HL-60 (cell line): ENCODE measurements around the gene TOX2.

Experiments
- DNase-seq, 2 experiments: peaks; one replicate each; pipeline ENCODE4 v3.0.0-alpha.2; 2010 to 2020; ENCODE audit warnings: low read depth in 1 of 2, low spot score in 1 of 2
- H3K27ac ChIP-seq: fragments of 250-450 bp; sonication (Bioruptor Pico); replicated peaks from 2 replicates; pipeline ENCODE4 v1.5.1; 2020; ENCODE audit warnings: mild to moderate bottlenecking, moderate library complexity
- H3K27me3 ChIP-seq: fragments of 250-450 bp; sonication (Bioruptor Pico); 2 replicates; pipeline ENCODE4 v1.5.1; 2021; ENCODE audit warnings: mild to moderate bottlenecking, moderate library complexity; ENCODE audit not compliant: insufficient read depth, poor library complexity, severe bottlenecking
- H3K4me3 ChIP-seq: replicated peaks from 2 replicates; pipeline ENCODE4 v1.5.1; 2011; ENCODE audit warnings: mild to moderate bottlenecking, control low read depth, low read length; ENCODE audit not compliant: insufficient read depth
- CTCF ChIP-seq: IDR thresholded peaks from one replicate; pipeline ENCODE4 v1.5.1; 2011; ENCODE audit warnings: low read length, control low read depth, inconsistent platforms; ENCODE audit not compliant: insufficient read depth
- GABPA ChIP-seq: IDR thresholded peaks from 2 replicates; pipeline ENCODE4 v1.6.1; 2012; ENCODE audit warnings: low read depth
- POLR2AphosphoS5 ChIP-seq: IDR thresholded peaks from 2 replicates; pipeline ENCODE4 v1.6.1; 2012; ENCODE audit warnings: low read depth
- REST ChIP-seq: IDR thresholded peaks from 2 replicates; pipeline ENCODE4 v1.6.1; 2012; ENCODE audit warnings: low read depth; ENCODE audit not compliant: insufficient replicate concordance
- SPI1 ChIP-seq: IDR thresholded peaks from 2 replicates; pipeline ENCODE4 v1.6.1; 2012; ENCODE audit warnings: low read depth, mild to moderate bottlenecking, borderline replicate concordance

Gene TOX2

GRCh38 chr20:44098256-44098630, 183.6 kb downstream of the TOX2 start:
- H3K4me3 ChIP-seq, result no peak overlapping the region
- no peak for DNase-seq
- H3K27ac ChIP-seq, result no peak overlapping the region
- peaks cover 3% of the 10 kb centered on the region for H3K27me3 ChIP-seq
- TF ChIP-seq SPI1 (no peak), REST (no peak), CTCF (no peak), GABPA (no peak), POLR2AphosphoS5 (no peak)

GRCh38 chr20:44098657-44099056, 184.0 kb downstream of the TOX2 start:
- H3K4me3 ChIP-seq, result no peak overlapping the region
- H3K27ac ChIP-seq, result no peak overlapping the region
- DNase-seq, result no peak
- H3K27me3 ChIP-seq, result peaks cover 3% of the 10 kb centered on the region
- TF ChIP-seq GABPA (no peak), CTCF (no peak), REST (no peak), SPI1 (no peak), POLR2AphosphoS5 (no peak)

- no peak overlapping the region for H3K27ac ChIP-seq
- H3K27me3 ChIP-seq, result peaks cover 10% of the 10 kb centered on the region
- DNase-seq, result no peak
- TF ChIP-seq POLR2AphosphoS5 (no peak), SPI1 (no peak), GABPA (no peak), CTCF (no peak), REST (no peak)
- H3K4me3 ChIP-seq, result no peak overlapping the region
Measured at GRCh38 chr20:44099832-44100231, 185.2 kb downstream of the TOX2 start.
